Prostate gland (tissue), 2 donors: ENCODE data around the gene ATG5.

Experiments used
- POLR2A ChIP-seq: fragments of 450-650 bp; IDR thresholded peaks from one replicate; pipeline ENCODE4 v1.6.1; 2016; ENCODE audit warnings: antibody characterized with exemption, mild to moderate bottlenecking
- POLR2AphosphoS5 ChIP-seq: sonication (generic); formaldehyde crosslinking; IDR thresholded peaks from one replicate; pipeline ENCODE4 v1.6.1; 2017; ENCODE audit warnings: antibody characterized with exemption
- TF ChIP-seq, protein P1 (sequence below), 4 experiments: fragments of 200-600 bp in 2 of 4; fragments of 450-650 bp in 2 of 4; sonication (generic) in 2 of 4; IDR thresholded peaks; 1 replicate in 3 of 4; 2 replicates in 1 of 4; pipeline ENCODE4 v1.5.1; 2016 to 2019; ENCODE audit warnings: antibody characterized with exemption in 4 of 4, mild to moderate bottlenecking in 2 of 4, moderate library complexity in 2 of 4

DNA sequence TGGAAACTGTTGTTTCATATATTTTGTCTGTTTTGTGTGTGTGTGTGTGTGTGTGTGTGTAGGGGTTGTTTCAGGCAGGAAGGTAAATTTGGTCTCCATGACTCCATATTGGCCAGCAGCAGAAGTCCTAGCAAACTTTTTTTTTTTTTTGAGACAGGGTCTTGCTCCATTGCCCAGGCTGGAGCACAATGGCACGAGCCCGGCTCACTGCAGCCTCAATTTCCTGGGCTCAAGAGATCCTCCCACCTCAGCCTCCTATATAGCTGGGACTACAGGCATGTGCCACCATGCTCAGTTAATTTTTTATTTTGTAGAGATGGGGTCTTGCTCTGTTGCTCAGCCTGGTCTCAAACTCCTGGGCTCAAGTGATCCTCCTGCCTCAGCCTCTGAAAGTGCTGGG, 163.7 kb downstream of the ATG5 start:
- TF ChIP-seq, protein P1, sequence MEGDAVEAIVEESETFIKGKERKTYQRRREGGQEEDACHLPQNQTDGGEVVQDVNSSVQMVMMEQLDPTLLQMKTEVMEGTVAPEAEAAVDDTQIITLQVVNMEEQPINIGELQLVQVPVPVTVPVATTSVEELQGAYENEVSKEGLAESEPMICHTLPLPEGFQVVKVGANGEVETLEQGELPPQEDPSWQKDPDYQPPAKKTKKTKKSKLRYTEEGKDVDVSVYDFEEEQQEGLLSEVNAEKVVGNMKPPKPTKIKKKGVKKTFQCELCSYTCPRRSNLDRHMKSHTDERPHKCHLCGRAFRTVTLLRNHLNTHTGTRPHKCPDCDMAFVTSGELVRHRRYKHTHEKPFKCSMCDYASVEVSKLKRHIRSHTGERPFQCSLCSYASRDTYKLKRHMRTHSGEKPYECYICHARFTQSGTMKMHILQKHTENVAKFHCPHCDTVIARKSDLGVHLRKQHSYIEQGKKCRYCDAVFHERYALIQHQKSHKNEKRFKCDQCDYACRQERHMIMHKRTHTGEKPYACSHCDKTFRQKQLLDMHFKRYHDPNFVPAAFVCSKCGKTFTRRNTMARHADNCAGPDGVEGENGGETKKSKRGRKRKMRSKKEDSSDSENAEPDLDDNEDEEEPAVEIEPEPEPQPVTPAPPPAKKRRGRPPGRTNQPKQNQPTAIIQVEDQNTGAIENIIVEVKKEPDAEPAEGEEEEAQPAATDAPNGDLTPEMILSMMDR (IDR thresholded peaks at IDR 0.05), result no peak
- TF ChIP-seq POLR2AphosphoS5 (no peak), POLR2A (no peak)
